ENCODE measurements around the gene GFY. TPM values are rescaled to one million over a fixed set of nuclear protein-coding genes. Genes with fewer than 3 reads are reported as not detected.

The GFY gene
- total and polyA plus RNA-seq, 9 of the 15 experiments (the other 6 are each of a cell fraction or from before 2014, with no cell fraction given), result 0.06 to 0.40 (median 0.19) TPM; not detected in 3

- TF ChIP-seq NR1H2 (CRISPR knock-in tag; IDR thresholded peaks at IDR 0.05) (no peak), ZNF592 (IDR thresholded peaks at IDR 0.05) (0 out of 2 replicates have a peak, but pooled peaks have one; percentile 53), CTBP1 (IDR thresholded peaks at IDR 0.05; ENCODE audit: borderline replicate concordance) (peak; percentile 87; the same call in 1 of the 2 replicates), HMG20A (CRISPR knock-in tag; conservative IDR thresholded peaks at IDR 0.05) (no peak), HNRNPH1 (optimal IDR thresholded peaks at IDR 0.05; ENCODE audit: low read depth, low read length) (no peak), CCAR2 (IDR thresholded peaks at IDR 0.05; ENCODE audit: low read depth, low read length) (no peak), THRB (CRISPR knock-in tag; conservative IDR thresholded peaks at IDR 0.05) (no peak), NFE2 (IDR thresholded peaks at IDR 0.05; ENCODE audit: low read depth) (no peak), IRF1 (CRISPR knock-in tag; IDR thresholded peaks at IDR 0.05; ENCODE audit: borderline replicate concordance) (peak; percentile 70; the same call in 1 of the 2 replicates), ZBTB7A (IDR thresholded peaks at IDR 0.05; ENCODE audit: borderline replicate concordance, control insufficient read depth, low read depth, low read length) (peak; percentile 98), CREM (IDR thresholded peaks at IDR 0.05; ENCODE audit: low read depth) (peak; percentile 69), RAD21 (CRISPR knock-in tag; conservative IDR thresholded peaks at IDR 0.05 in 1 of 2, IDR thresholded peaks at IDR 0.05 in 1 of 2) (peak; percentile 62 to 71), TGIF2 (CRISPR knock-in tag; IDR thresholded peaks at IDR 0.05) (0 out of 2 replicates have a peak, but pooled peaks have one; percentile 18), ZNF184 (CRISPR knock-in tag; IDR thresholded peaks at IDR 0.05) (no peak), PHF8 (IDR thresholded peaks at IDR 0.05; ENCODE audit: borderline replicate concordance, low read length) (no peak; the same call in 1 of the 2 replicates), ZNF778 (CRISPR knock-in tag; IDR thresholded peaks at IDR 0.05) (no peak)
Observed at GRCh38 chr19:49473868-49474541, 48.8 kb downstream of the GFY start, which contains the start of gene FLT3LG (continued).
